DOHH2 (cell line): ENCODE results near the gene PPP2R3A.

Experiments
- H3F3A ChIP-seq: fragments of 200-600 bp; sonication (generic), shearing (Covaris generic); 2 replicates; pipeline ENCODE4 v1.6.0; 2016; ENCODE audit warnings: antibody characterized with exemption, mild to moderate bottlenecking; ENCODE audit not compliant: control insufficient read depth, insufficient read depth
- H3K27ac ChIP-seq: fragments of 200-600 bp; sonication (generic); 2 replicates; pipeline ENCODE4 v1.5.1; 2014; ENCODE audit warnings: low read depth, mild to moderate bottlenecking, low read length, moderate library complexity
- H3K27me3 ChIP-seq: fragments of 200-600 bp; sonication (generic); 2 replicates; pipeline ENCODE4 v1.6.1; 2014; ENCODE audit warnings: mild to moderate bottlenecking, low read length, mixed read lengths; ENCODE audit not compliant: control insufficient read depth
- H3K36me3 ChIP-seq: fragments of 200-600 bp; sonication (generic); 2 replicates; pipeline ENCODE4 v1.6.1; 2014; ENCODE audit warnings: mild to moderate bottlenecking, low read length, moderate library complexity, mixed read lengths; ENCODE audit not compliant: control insufficient read depth
- H3K4me1 ChIP-seq: fragments of 200-600 bp; sonication (generic); 2 replicates; pipeline ENCODE4 v1.6.1; 2014; ENCODE audit warnings: mild to moderate bottlenecking, low read length, mixed read lengths; ENCODE audit not compliant: control insufficient read depth
- H3K4me2 ChIP-seq: fragments of 200-600 bp; sonication (generic); 2 replicates; pipeline ENCODE4 v1.6.0; 2014; ENCODE audit warnings: mild to moderate bottlenecking, low read length, moderate library complexity
- H3K4me3 ChIP-seq: fragments of 200-600 bp; sonication (generic); 2 replicates; pipeline ENCODE4 v1.5.1; 2014; ENCODE audit warnings: mild to moderate bottlenecking, low read length, mixed read lengths
- H3K79me2 ChIP-seq: fragments of 200-600 bp; sonication (generic); 2 replicates; pipeline ENCODE4 v1.6.1; 2014; ENCODE audit warnings: mild to moderate bottlenecking, low read length, mixed read lengths; ENCODE audit not compliant: control insufficient read depth
- H3K9me2 ChIP-seq: fragments of 200-600 bp; sonication (generic); replicated peaks from 2 replicates; pipeline ENCODE4 v1.6.1; 2014; ENCODE audit warnings: mild to moderate bottlenecking, low read length, mixed read lengths; ENCODE audit not compliant: control insufficient read depth
- H3K9me3 ChIP-seq: fragments of 200-600 bp; sonication (generic); 2 replicates; pipeline ENCODE4 v1.6.1; 2014; ENCODE audit warnings: antibody characterized with exemption, low read length, mixed read lengths; ENCODE audit not compliant: control insufficient read depth, insufficient read depth
- H4K20me1 ChIP-seq: fragments of 200-600 bp; sonication (generic); 2 replicates; pipeline ENCODE4 v1.6.0; 2014; ENCODE audit warnings: low read depth, mild to moderate bottlenecking, antibody characterized with exemption, low read length, moderate library complexity; ENCODE audit not compliant: control insufficient read depth, insufficient read depth
- EZH2phosphoT487 ChIP-seq: fragments of 200-600 bp; sonication (generic); IDR thresholded peaks from 2 replicates; pipeline ENCODE4 v1.6.1; 2017; ENCODE audit warnings: borderline replicate concordance, mild to moderate bottlenecking, antibody characterized with exemption, low read length, moderate library complexity, mixed read lengths
- TF ChIP-seq, protein P1 (sequence below): fragments of 200-600 bp; sonication (generic); IDR thresholded peaks from one replicate; pipeline ENCODE4 v1.5.1; 2014; ENCODE audit warnings: antibody characterized with exemption, mild to moderate bottlenecking, low read depth, low read length; ENCODE audit not compliant: poor library complexity, severe bottlenecking

PPP2R3A gene

GRCh38 chr3:136177876-136178275 lies 212.3 kb downstream of the PPP2R3A start:
- Histone ChIP-seq H3K9me2 (no peaks in the 10 kb centered on the region), H3K36me3 (0 out of 2 replicates have a peak, but pooled peaks cover 2% of the 10 kb centered on the region), H3K27me3 (no peaks in the 10 kb centered on the region), H3K79me2 (peaks cover 99% of the 10 kb centered on the region), H3F3A (no peaks in the 10 kb centered on the region), H3K9me3 (no peaks in the 10 kb centered on the region), H3K4me2 (no peak overlapping the region), H4K20me1 (peaks cover 34% of the 10 kb centered on the region), H3K27ac (no peak overlapping the region), H3K4me1 (peaks cover 35% of the 10 kb centered on the region), H3K4me3 (no peak overlapping the region)
- no peak for TF ChIP-seq EZH2phosphoT487
- TF ChIP-seq, protein P1, sequence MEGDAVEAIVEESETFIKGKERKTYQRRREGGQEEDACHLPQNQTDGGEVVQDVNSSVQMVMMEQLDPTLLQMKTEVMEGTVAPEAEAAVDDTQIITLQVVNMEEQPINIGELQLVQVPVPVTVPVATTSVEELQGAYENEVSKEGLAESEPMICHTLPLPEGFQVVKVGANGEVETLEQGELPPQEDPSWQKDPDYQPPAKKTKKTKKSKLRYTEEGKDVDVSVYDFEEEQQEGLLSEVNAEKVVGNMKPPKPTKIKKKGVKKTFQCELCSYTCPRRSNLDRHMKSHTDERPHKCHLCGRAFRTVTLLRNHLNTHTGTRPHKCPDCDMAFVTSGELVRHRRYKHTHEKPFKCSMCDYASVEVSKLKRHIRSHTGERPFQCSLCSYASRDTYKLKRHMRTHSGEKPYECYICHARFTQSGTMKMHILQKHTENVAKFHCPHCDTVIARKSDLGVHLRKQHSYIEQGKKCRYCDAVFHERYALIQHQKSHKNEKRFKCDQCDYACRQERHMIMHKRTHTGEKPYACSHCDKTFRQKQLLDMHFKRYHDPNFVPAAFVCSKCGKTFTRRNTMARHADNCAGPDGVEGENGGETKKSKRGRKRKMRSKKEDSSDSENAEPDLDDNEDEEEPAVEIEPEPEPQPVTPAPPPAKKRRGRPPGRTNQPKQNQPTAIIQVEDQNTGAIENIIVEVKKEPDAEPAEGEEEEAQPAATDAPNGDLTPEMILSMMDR, result no peak

GRCh38 chr3:136181741-136182140 lies 216.2 kb downstream of the PPP2R3A start:
- Histone ChIP-seq H3K4me2 (no peak overlapping the region), H4K20me1 (peaks cover 44% of the 10 kb centered on the region), H3K9me2 (no peaks in the 10 kb centered on the region), H3K36me3 (peaks cover 8% of the 10 kb centered on the region; the same call in 1 of the 2 replicates), H3K27me3 (no peaks in the 10 kb centered on the region), H3K27ac (no peak overlapping the region), H3K9me3 (no peaks in the 10 kb centered on the region), H3K4me1 (peaks cover 41% of the 10 kb centered on the region), H3K4me3 (no peak overlapping the region), H3K79me2 (peaks cover 99% of the 10 kb centered on the region), H3F3A (peaks cover under 1% of the 10 kb centered on the region; the same call in 1 of the 2 replicates)
- no peak for TF ChIP-seq EZH2phosphoT487
- TF ChIP-seq, protein P1, result no peak

- Histone ChIP-seq H3K36me3 (peaks cover 12% of the 10 kb centered on the region), H3K27ac (no peak overlapping the region), H3K79me2 (peaks cover 99% of the 10 kb centered on the region), H3K4me3 (no peak overlapping the region), H3F3A (peaks cover 4% of the 10 kb centered on the region; the same call in 1 of the 2 replicates), H3K9me2 (no peaks in the 10 kb centered on the region), H3K4me1 (peaks cover 54% of the 10 kb centered on the region), H3K27me3 (no peaks in the 10 kb centered on the region), H4K20me1 (peaks cover 65% of the 10 kb centered on the region), H3K4me2 (no peak overlapping the region), H3K9me3 (no peaks in the 10 kb centered on the region)
- no peak for TF ChIP-seq EZH2phosphoT487
- TF ChIP-seq, protein P1, result no peak
Observed at GRCh38 chr3:136184703-136185102, 219.2 kb downstream of the PPP2R3A start.

GRCh38 chr3:136186344-136186743 lies 220.8 kb downstream of the PPP2R3A start:
- Histone ChIP-seq H3K36me3 (peaks cover 22% of the 10 kb centered on the region), H3K27me3 (no peaks in the 10 kb centered on the region), H3K9me3 (no peaks in the 10 kb centered on the region), H3K4me3 (no peak overlapping the region), H3K4me1 (peaks cover 61% of the 10 kb centered on the region), H3K9me2 (no peaks in the 10 kb centered on the region), H3K79me2 (peaks cover 100% of the 10 kb centered on the region), H4K20me1 (peaks cover 75% of the 10 kb centered on the region), H3F3A (peaks cover 4% of the 10 kb centered on the region; the same call in 1 of the 2 replicates), H3K27ac (no peak overlapping the region), H3K4me2 (peak overlapping the region; percentile 41)
- no peak for TF ChIP-seq EZH2phosphoT487
- TF ChIP-seq, protein P1, result no peak
